B cell (primary cell): Measurements from ENCODE around the gene FRMD4A. TPM values are rescaled to one million over a fixed set of nuclear protein-coding genes. Genes with fewer than 3 reads are reported as not detected.

Experiments used
- ATAC-seq: fragments of 200-7000 bp; cut with Tn5 transposase; one replicate; pipeline ENCODE4 v1.10.0; 2021; ENCODE audit warnings: low read depth, mild to moderate bottlenecking, moderate number of reproducible peaks, moderate library complexity
- CTCF ChIA-PET: fragments of 350-600 bp; sonication (Branson Sonifier 250); formaldehyde crosslinking; loops from one replicate; lab custom pipeline; 2021; ENCODE audit warnings: antibody characterized with exemption, inconsistent platforms; lab: Charles Lee
- POLR2A ChIA-PET: fragments of 350-600 bp; sonication (Branson Sonifier 250); formaldehyde crosslinking; loops from one replicate; lab custom pipeline; 2021; ENCODE audit warnings: antibody characterized with exemption; lab: Charles Lee
- DNase-seq: peaks from one replicate; pipeline ENCODE4 v3.0.0; 2013
- H2AFZ ChIP-seq: 2 replicates; pipeline ENCODE4 v1.6.1; 2012; ENCODE audit warnings: mild to moderate bottlenecking, low read depth, low read length; ENCODE audit not compliant: insufficient read depth, poor library complexity, severe bottlenecking
- H3K27ac ChIP-seq, 2 donors: 1 replicate in 1 of 2; 2 replicates in 1 of 2; pipeline ENCODE4 v1.5.1; 2012 to 2013; ENCODE audit warnings: low read length in 2 of 2, mild to moderate bottlenecking in 2 of 2, moderate library complexity in 1 of 2
- H3K27me3 ChIP-seq, 4 experiments: fragments of 200-600 bp in 1 of 4; sonication (generic) in 1 of 4; replicated peaks in 1 of 4; 1 replicate in 2 of 4; 2 replicates in 2 of 4; pipeline versions ENCODE4 v1.6.1 to v1.7.0; 2013 to 2016; ENCODE audit warnings: low read length in 3 of 4, mild to moderate bottlenecking in 2 of 4, mixed read lengths in 1 of 4, moderate library complexity in 1 of 4; ENCODE audit not compliant: insufficient read depth in 4 of 4, control insufficient read depth in 3 of 4; ENCODE audit errors: control extremely low read depth in 1 of 4
- H3K36me3 ChIP-seq, 2 experiments: replicated peaks in 1 of 2; 1 replicate in 1 of 2; 2 replicates in 1 of 2; pipeline versions ENCODE4 v1.6.1 to v1.7.1; 2013; ENCODE audit warnings: low read length in 1 of 2; ENCODE audit not compliant: insufficient read depth in 2 of 2, control insufficient read depth in 1 of 2; ENCODE audit errors: control extremely low read depth in 1 of 2, extremely low read depth in 1 of 2
- H3K4me1 ChIP-seq, 2 donors: fragments of 200-600 bp in 1 of 2; sonication (generic) in 1 of 2; 1 replicate in 1 of 2; 2 replicates in 1 of 2; pipeline versions ENCODE4 v1.5.1 to v1.6.1; 2013 to 2017; ENCODE audit warnings: low read length in 2 of 2; ENCODE audit not compliant: control insufficient read depth in 2 of 2, insufficient read depth in 2 of 2
- H3K4me2 ChIP-seq: replicated peaks from 2 replicates; pipeline ENCODE3; 2012; ENCODE audit warnings: mild to moderate bottlenecking, low read depth, low read length; ENCODE audit not compliant: poor library complexity, severe bottlenecking
- H3K4me3 ChIP-seq, 5 experiments: fragments of 200-600 bp in 1 of 5; sonication (generic) in 1 of 5; 1 replicate in 3 of 5; 2 replicates in 2 of 5; pipeline versions ENCODE4 v1.5.1 to v1.7.0; 2011 to 2016; ENCODE audit warnings: low read length in 4 of 5, mild to moderate bottlenecking in 4 of 5, low read depth in 2 of 5, control low read depth in 1 of 5, moderate library complexity in 1 of 5; ENCODE audit not compliant: insufficient read depth in 1 of 5; ENCODE audit errors: control extremely low read depth in 1 of 5, extremely low read depth in 1 of 5
- H3K79me2 ChIP-seq: fragments of 200-600 bp; sonication (generic); one replicate; pipeline ENCODE4 v1.6.0; 2016; ENCODE audit warnings: low read length; ENCODE audit not compliant: control insufficient read depth, insufficient read depth
- H3K9ac ChIP-seq: fragments of 200-600 bp; sonication (generic); 2 replicates; pipeline ENCODE4 v1.6.1; 2017; ENCODE audit warnings: mild to moderate bottlenecking, low read length, moderate library complexity
- H3K9me3 ChIP-seq, 3 donors: one replicate each; pipeline versions ENCODE4 v1.6.1 to v1.7.1; 2013; ENCODE audit warnings: low read length in 2 of 3; ENCODE audit not compliant: control insufficient read depth in 2 of 3, insufficient read depth in 1 of 3; ENCODE audit errors: control extremely low read depth in 1 of 3
- H4K20me1 ChIP-seq: 2 replicates; pipeline ENCODE4 v1.6.0; 2012; ENCODE audit warnings: mild to moderate bottlenecking, low read length; ENCODE audit not compliant: insufficient read depth, control insufficient read depth, poor library complexity, severe bottlenecking
- H3K27ac Mint-ChIP-seq: one replicate; pipeline ENCODE4 v1.8.0; 2021; ENCODE audit warnings: mixed read lengths
- H3K27me3 Mint-ChIP-seq: one replicate; pipeline ENCODE4 v1.8.0; 2021; ENCODE audit warnings: mixed read lengths
- H3K4me1 Mint-ChIP-seq: one replicate; pipeline ENCODE4 v1.8.0; 2021; ENCODE audit warnings: mixed read lengths
- H3K4me3 Mint-ChIP-seq: one replicate; pipeline ENCODE4 v1.8.0; 2021; ENCODE audit warnings: mixed read lengths
- H3K9me3 Mint-ChIP-seq: one replicate; pipeline ENCODE4 v1.8.0; 2022; ENCODE audit warnings: mixed read lengths; ENCODE audit not compliant: insufficient read depth
- CTCF ChIP-seq: fragments of 200-600 bp; IDR thresholded peaks from one replicate; pipeline ENCODE4 v1.8.0; 2022; ENCODE audit warnings: antibody characterized with exemption, mild to moderate bottlenecking
- EZH2 ChIP-seq: IDR thresholded peaks from 2 replicates; pipeline ENCODE4 v1.6.1; 2012; ENCODE audit warnings: borderline replicate concordance, low read depth, mild to moderate bottlenecking, moderate library complexity, low read length; ENCODE audit not compliant: insufficient read depth, poor library complexity, severe bottlenecking
- WGBS: methylation state at CpG from one replicate; pipeline ENCODE4 v1.1.5; 2013; ENCODE audit warnings: missing lambda C conversion rate; ENCODE audit not compliant: insufficient coverage; 5-methylcytosine and 5-hydroxymethylcytosine counted together
- intact Hi-C: fragments of 100-400 bp; cut with micrococcal nuclease; formaldehyde crosslinking; loops from one replicate; pipeline ENCODE4 v1.10.0; 2022
- polyA plus RNA-seq: library from polyadenylated mRNA; depleted of rRNA; stranded (reverse); fragments of >200 nt; gene quantifications from 2 replicates; pipeline ENCODE4 v1.2.3, GENCODE V29; 2012
- total RNA-seq, 2 donors: library from RNA; stranded (reverse); fragments of 120-200 nt in 1 of 2; gene quantifications; 1 replicate in 1 of 2; 2 replicates in 1 of 2; pipeline versions ENCODE4 v1.2.3 to v1.2.4, GENCODE V29; 2013 to 2022

FRMD4A gene
- total and polyA plus RNA-seq, 2 donors (not counting 1 experiment from before 2014, with no cell fraction given): 0.76 to 3.4 TPM

- Mint-ChIP-seq H3K4me3 (no peak overlapping the region), H3K4me1 (peaks cover 18% of the 10 kb centered on the region), H3K27me3 (peaks cover 22% of the 10 kb centered on the region), H3K27ac (no peak overlapping the region), H3K9me3 (no peaks in the 10 kb centered on the region)
- H3K4me2 ChIP-seq: no peak overlapping the region
- no peak overlapping the region for H2AFZ ChIP-seq
- H4K20me1 ChIP-seq: no peaks in the 10 kb centered on the region
- H3K27me3 ChIP-seq: peaks cover 0 to 19% (median 6%) of the 10 kb centered on the region in 4 experiments
- H3K36me3 ChIP-seq: no peaks in the 10 kb centered on the region
- TF ChIP-seq EZH2 (no peak), CTCF (no peak)
- POLR2A ChIA-PET: no interaction called here
- CTCF ChIA-PET: no interaction called here
- intact Hi-C loops: no loop called here
- WGBS: 71% methylated on average over 11 of the region's 11 CpGs
- H3K9ac ChIP-seq: no peak overlapping the region
- DNase-seq: no peak
- no peaks in the 10 kb centered on the region for H3K79me2 ChIP-seq
- no peak overlapping the region for H3K4me3 ChIP-seq
- ATAC-seq: no peak
- H3K4me1 ChIP-seq: peaks cover 12 to 14% of the 10 kb centered on the region in 2 donors
- H3K27ac ChIP-seq: no peak overlapping the region
- H3K9me3 ChIP-seq: no peaks in the 10 kb centered on the region
These were observed 625.8 kb downstream of the FRMD4A start for GRCh38 chr10:13704964-13705363.

- H3K4me1 ChIP-seq: peaks cover 12 to 14% of the 10 kb centered on the region in 2 donors
- H3K4me3 ChIP-seq: no peak overlapping the region
- peaks cover 22% of the 10 kb centered on the region for H3K27me3 Mint-ChIP-seq
- DNase-seq (no peak), ATAC-seq (no peak)
- no peaks in the 10 kb centered on the region for H3K9me3 ChIP-seq
- no peak overlapping the region for H3K4me3 Mint-ChIP-seq
- no peak overlapping the region for H3K9ac ChIP-seq
- H3K79me2 ChIP-seq: no peaks in the 10 kb centered on the region
- H4K20me1 ChIP-seq: no peaks in the 10 kb centered on the region
- TF ChIP-seq EZH2 (no peak), CTCF (no peak)
- no peak overlapping the region for H3K4me2 ChIP-seq
- H3K36me3 ChIP-seq: no peaks in the 10 kb centered on the region
- H3K4me1 Mint-ChIP-seq: peaks cover 18% of the 10 kb centered on the region
- CTCF ChIA-PET: interaction anchor here (0.6 kb wide), 1 partner anchor 1269 kb away, joined by 6 read pairs; no protein-coding TSS in a partner anchor
- H3K27ac Mint-ChIP-seq: no peak overlapping the region
- no peaks in the 10 kb centered on the region for H3K9me3 Mint-ChIP-seq
- no peak overlapping the region for H2AFZ ChIP-seq
- intact Hi-C loops: no loop called here
- peaks cover 0 to 19% (median 6%) of the 10 kb centered on the region in 4 experiments for H3K27me3 ChIP-seq
- H3K27ac ChIP-seq: no peak overlapping the region
- POLR2A ChIA-PET: no interaction called here
- 68% methylated on average over 7 of the region's 8 CpGs for WGBS
These were observed 626.7 kb downstream of the FRMD4A start for GRCh38 chr10:13703997-13704536.
